Globus pallidus (tissue), 1 donor: ENCODE measurements around the gene KCNG1.
A peak's percentile ranks its signal among the peaks of the same experiment; 100 is the strongest.

Source experiments
- DNase-seq: peaks from one replicate; pipeline ENCODE4 v3.0.0-alpha.2; 2015; ENCODE audit warnings: low spot score

The KCNG1 gene

DNA sequence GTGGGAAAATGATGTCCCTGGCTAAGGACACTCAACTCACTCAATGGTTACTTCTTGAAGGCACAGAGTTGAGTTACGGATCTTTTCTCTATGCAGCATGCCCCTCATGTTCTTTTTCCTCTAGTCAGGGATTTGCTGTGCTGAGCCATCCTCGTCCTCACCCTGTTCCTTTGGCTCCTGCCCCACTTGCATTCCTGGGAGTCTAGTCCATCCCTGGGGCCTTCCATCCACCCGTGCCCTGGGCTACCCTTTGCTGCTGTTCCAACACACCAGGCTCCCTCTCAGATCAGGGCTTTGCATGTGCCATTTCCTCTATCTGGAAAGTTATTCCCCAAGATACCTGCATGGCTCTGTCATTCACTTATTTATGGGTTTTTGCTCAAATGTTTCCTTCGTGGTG is 13.3 kb upstream of the KCNG1 start:
- DNase-seq: no peak

DNA sequence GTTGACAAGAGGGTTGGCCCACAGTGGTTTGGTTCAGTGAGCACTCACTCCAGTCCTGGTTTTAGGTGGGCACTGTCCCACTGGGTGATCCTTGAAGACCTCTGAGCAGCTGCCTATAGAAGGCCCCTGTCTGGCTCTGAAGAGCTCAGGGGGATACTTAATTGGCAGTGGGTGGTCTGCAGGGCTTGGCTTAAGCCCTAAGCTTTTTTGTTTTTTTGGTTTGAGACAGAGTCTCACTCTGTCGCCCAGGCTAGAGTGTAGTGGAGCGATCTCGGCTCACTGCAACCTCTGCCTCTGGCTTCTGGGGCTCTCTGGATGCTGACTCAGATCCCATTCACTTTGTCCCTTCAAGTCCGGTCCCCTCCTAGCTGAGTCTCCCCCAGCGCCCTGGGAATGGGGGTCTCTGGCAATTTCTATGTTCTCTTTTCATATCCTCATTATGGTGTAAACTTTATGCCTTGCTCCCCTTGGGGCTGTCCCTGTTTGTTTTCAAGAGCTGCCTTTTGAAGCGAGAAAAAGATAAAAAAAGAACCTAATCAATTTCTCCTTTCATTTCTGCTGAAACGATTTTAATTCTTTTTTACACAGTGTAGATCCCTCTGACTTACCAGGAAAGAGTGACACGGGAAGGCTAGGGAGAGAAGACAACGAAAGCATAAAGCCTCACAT is 12.2 kb upstream of the KCNG1 start:
- DNase-seq: no peak

GRCh38 chr20:51034476-51034875 is 11.6 kb upstream of the KCNG1 start:
- no peak for DNase-seq

DNA sequence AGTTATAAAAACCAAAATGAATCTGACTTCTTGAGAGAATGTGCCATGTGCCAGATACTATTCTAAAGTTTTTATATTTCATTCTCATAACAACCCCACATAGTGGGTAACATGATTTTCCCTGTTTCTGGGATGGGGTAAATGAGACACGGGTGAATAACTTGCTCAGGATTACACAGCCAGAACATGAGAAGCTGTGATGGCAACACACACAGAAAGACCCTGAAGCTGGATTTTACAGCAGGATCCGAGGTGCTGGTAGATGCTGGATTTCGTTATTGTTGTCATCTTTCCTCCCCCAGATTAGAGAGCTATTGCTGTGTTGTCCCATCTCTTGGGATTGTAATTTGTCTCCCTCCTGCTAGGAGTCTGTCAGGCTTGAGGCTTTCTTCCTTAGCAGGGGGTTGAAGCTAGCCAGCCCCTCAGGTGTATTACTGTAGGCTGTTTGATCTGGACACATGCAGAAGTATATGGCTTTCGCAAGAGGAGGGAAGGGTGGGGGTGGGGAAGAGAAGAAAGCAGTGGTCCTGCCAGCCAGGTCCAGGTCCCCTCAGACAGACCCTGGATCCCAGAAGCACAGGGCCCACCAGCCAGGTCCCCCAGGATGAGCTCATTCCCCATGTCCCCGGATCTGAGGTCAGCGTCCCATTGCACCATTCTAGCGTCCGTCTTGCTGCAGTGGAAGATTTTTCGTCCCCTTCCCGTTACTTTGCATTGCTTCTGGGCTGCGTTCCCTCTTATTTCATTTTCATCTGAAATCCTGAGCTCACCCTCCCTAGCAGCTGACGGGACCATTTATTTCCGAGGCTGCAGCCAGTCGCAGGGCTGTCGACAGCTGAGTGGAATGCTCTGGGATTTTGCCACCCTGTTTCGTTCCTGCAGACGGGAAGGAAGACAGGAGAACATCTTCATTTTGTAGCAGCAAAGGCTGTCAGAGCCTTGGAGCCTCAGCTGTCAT is 7.3 kb upstream of the KCNG1 start:
- DNase-seq: no peak

GRCh38 chr20:51029556-51029955 is 6.6 kb upstream of the KCNG1 start:
- no peak for DNase-seq

GRCh38 chr20:51028616-51029212 is 5.8 kb upstream of the KCNG1 start:
- DNase-seq: no peak

- no peak for DNase-seq
Measured at GRCh38 chr20:51027035-51027795, 4.3 kb upstream of the KCNG1 start.

- no peak for DNase-seq
Measured at GRCh38 chr20:51026269-51026668, 3.4 kb upstream of the KCNG1 start.

GRCh38 chr20:51024761-51025160 is 1.9 kb upstream of the KCNG1 start:
- no peak for DNase-seq

DNA sequence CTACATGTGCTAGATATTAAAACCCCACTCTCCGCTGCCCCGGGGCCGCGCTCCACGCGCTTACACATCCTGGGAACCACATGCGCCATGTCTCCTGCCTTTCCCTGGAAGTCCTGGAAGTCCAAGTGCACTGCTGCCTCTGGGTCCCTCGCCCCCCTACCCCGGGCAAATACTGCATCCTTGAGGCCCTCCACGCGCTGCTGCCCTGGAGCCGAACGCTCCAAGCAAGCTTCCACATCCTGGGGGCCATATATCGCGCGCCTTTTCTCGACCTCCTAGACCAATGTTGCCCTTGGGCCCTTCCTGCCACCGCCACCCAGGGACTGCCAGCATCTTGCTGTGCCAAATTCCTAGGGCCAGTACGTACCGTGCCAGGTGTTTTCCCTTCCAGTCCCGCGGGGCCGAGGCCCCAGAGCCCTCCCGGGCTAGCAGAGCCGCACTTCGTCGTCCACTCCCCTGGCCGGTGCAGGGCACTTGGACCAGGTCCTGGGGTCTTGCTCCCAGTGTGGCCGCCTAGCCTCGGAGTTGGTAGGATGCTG is 779 bp upstream of the KCNG1 start:
- no peak for DNase-seq

- no peak for DNase-seq
Measured at GRCh38 chr20:51022227-51022802, 592 bp downstream of the KCNG1 start.

DNA sequence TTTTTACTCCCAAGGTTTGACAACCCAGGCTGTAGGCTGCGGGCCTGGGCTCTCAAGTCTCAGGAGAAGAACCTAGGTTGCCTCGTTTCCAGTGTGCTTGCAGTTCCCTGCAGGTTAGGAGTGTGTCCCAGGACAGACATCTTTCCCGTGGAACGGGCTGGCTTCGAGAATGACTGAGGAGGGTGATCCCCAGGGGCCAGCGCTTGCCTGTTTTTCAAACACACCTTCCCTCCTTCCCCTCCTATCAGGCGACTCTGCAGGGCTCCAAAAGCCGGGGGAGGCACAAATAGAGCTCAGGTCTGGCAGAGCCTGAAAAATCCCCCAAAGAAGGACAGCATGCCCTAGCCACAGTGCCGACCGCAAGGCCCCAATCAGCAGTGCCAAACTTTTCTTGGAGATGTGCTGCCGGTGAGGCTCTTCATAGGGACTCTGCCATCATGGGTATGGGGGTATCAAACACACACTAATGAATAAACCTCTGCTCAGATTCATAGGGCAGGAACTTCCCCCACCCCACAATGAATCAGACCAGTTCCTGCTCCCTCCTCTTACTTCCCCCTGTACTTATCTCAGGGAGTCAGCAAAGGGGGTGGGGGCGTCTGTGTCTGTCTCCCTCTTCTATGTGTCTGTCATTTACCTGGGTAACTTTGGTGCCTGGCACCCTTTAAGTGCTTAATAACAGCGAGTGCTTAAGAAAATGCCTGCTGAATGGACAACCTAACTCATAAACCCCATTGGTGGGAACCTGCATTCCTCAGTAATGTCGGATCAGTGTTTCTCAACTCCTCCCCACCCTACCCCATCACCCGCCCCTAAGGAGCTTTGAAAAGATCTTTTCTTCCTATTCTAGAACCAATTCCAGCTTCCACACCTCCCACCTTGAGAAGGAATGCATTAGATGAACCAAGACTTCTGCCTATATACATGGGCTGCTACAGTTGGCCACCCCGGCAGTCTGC is 1.6 kb downstream of the KCNG1 start:
- no peak for DNase-seq

- no peak for DNase-seq
Measured at GRCh38 chr20:51020657-51021056, 2.2 kb downstream of the KCNG1 start.

DNA sequence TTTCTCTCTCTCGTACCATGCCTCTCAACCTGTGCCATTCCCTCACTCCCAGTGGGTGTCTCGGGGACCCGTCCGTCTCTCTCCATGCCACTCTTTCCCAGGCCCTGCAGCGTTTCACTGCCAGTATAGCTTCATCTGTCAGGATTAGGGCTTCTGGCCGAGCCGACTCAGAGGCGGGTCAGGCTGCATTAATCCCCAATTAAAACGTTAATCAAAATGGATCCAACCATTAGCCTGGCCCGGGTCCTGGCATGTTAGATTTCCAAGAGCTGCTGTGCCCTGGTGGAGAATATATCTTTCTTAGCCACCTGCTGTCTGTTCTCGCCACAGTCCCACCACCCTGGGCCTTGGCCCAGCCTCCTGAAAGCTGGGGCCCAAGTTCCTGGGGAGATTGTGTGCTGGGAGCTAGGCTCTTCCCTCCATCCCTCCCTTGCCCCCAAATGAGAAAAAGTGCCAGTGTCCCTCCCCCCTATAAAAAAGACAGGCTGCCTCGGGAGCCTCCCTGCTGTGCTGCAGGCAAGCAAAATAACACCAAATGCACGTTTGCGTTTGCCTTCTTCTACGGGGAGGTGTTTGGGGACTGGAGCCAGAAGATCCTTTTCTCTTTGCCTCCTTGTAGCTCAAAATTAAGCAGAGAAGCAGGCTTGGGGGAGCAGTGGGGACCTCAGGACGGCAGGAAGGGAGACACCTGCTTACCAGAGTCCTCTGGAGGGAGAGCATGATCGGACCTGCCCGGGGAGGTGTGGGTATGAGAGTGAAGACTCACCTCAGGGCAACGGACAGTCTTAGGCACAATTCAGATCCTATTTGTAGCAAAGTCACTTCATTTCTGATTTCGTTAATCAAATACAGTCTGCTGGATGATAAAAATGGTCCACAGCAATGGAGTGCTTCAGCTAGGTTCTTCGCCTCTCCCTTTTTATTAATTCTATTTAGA is 3.0 kb downstream of the KCNG1 start:
- no peak for DNase-seq

DNA sequence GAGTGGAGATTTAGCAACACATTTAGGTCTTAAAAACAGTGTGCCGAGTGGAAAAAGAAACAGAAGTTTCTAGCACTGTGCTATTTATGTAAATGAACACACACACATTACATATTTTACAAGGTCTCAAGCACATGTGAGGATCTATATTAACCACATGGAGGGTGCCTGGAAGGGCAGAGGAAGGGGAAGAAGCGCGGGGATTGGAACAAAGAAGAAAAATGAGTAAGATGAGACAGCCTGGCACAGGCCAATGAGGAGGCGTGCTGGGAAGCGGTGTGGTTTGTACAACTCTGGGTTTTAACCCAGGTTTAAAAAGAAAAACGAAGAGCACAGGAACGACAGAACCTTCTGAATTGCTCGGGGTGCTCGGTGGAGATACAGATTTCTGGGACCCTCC is 5.7 kb downstream of the KCNG1 start:
- no peak for DNase-seq

- no peak for DNase-seq
Measured at GRCh38 chr20:51016521-51016920, 6.4 kb downstream of the KCNG1 start.

DNA sequence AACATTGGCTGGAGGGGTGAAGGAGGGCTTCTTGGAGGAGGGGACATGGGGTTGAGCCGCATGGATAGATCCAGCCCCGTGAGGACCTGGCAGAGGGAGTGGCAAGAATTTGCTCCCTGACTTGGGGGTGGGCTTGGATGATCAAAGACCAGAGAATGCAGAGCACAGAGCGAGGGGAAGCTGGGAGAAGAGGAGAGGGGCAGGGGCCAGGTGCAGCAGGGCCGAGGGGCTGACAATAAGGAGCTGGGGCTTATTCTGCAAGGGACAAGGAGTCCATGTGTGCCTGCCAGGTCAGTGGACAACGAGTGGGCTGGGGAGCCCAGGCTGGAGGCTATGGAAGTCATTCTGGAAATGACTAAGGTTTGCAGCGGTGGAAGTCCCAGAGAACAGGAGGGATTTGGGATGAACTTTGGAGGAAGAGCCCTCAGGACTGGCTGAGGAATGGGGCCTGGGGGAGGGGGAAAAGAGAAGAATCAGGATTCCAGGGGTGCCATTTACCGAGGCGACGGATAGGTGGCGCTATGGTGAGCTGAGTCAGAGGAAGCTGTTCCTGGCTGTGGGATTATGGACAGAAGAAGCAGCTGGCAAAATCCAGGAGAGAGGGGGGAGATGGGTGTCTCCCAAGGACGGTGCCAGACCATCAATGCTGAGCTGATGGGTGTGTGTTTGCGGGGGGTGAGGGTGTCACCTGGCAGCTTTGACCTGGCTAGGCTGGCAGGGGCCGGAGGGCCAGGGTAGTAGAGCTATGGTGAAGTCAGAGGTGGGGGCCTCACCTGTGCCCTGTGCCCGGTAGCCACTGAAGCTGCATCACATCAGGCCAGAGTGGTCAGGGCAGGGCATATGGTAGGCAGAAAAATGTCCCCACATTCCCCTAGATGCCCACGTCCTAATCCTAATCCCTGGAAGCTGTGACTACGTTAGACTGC is 7.8 kb downstream of the KCNG1 start:
- peak; percentile 7 for DNase-seq
